Measurements from ENCODE around the gene TIAL1.
"Not testable (repeated sequence)": the region's sequence is repeated elsewhere in the genome, so short reads cannot be mapped to it uniquely, and the experiment has no call there.

Gene TIAL1

DNA sequence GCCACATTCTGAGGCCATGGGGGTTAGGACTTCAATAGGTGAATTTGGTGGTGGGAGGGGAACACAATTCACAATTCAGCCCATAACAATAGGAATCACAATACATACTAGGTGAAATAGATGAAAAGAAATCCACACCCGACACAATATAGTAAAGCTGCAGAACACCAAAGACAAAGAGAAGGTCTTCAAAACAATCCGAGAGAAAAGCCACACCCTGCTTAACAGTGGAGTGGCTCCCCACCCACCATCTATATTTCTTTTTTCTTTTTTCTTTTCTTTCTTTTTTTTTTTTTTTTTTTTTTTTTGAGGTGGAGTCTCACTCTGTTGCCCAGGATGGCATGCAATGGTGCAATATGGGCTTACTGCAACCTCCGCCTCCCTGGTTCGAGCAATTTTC, 14.7 kb upstream of the TIAL1 start:
- DNase-seq: no peak

GRCh38 chr10:119609516-119609915, 12.8 kb upstream of the TIAL1 start:
- DNase-seq: no peak

GRCh38 chr10:119608316-119609155, 11.8 kb upstream of the TIAL1 start:
- no peak for DNase-seq

GRCh38 chr10:119604468-119604867, 7.7 kb upstream of the TIAL1 start:
- DNase-seq: no peak

GRCh38 chr10:119602241-119603095, 5.7 kb upstream of the TIAL1 start:
- no peak for DNase-seq

- DNase-seq: no peak
Observed at GRCh38 chr10:119598397-119598796, 1.6 kb upstream of the TIAL1 start.

- no peak for DNase-seq
Observed at GRCh38 chr10:119597405-119598186, 832 bp upstream of the TIAL1 start.

GRCh38 chr10:119595676-119596515, 868 bp downstream of the TIAL1 start:
- no peak for DNase-seq

- no peak for DNase-seq
Observed at GRCh38 chr10:119595134-119595675, 1.6 kb downstream of the TIAL1 start.

DNA sequence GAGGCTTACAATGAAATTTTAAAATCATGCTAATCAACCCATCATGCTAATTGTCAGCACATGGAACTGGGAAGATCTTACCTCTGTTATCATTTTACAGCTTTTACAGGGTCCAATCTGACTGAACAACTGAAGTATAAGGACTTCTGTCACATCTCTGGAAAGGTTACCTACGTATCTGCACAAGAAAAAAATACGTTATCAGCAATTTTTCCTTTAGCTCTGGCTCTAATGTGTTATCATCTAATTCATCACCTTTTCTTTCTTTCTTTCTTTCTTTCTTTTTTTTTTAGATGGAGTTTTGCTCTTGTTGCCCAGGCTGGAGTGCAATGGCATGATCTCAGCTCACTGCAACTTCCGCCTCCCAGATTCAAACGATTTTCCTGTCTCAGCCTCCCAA, 8.7 kb downstream of the TIAL1 start:
- no peak for DNase-seq

DNA sequence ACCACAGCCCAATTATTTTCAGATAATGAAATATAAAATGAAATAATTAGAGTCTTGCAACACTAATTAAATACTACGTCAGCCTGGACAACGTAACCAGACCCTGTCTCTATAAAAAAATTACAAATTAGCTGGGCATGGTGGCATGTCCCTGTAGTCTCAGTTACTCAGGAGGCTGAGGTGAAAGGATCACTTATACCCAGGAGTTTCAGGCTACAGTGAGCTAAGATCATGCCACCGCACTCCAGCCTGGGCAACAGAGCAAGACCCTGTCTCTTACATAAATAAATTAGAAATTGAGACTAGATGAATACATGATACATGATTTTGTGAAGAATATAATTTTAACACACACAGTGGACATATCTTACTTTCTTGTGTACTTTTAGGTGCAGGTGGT, 18.4 kb downstream of the TIAL1 start:
- no peak for DNase-seq

DNA sequence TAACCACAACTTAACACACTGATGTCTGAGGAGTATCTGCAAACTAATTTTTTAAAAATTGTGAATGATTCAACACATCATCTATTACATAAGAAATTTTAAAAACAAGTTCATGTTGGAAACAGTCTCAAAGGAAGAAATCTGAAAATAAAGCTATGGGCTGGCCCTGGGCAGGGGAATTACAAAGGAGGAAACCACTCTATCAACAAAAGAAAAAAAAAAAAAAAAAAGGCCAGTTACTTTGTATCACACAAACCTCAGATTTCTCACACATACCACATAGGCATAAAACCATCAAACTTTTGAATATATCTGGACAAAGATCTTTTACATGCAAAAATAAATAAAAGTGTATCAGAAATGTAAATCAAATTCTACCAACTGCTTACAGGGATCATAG, 20.8 kb downstream of the TIAL1 start:
- DNase-seq: no peak

DNA sequence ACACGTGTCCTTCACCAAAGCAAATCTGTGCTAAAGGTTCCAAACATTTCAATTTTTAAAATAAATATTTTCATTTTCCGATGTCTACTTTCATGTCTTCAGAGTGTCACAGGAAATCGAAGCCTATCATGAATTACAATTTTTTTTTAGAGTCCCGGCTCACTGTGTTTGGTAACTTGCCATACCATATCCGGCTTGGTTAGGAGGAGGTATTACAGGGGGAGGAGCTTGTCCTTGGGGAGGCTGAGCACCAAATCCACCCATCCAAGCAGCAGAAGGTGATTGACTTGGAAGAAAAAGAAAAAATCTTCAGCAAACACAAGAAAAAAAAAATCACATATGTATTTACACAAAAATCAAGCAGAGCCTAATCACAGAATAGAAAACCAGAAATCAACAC, 21.3 kb downstream of the TIAL1 start:
- no peak for DNase-seq

DNA sequence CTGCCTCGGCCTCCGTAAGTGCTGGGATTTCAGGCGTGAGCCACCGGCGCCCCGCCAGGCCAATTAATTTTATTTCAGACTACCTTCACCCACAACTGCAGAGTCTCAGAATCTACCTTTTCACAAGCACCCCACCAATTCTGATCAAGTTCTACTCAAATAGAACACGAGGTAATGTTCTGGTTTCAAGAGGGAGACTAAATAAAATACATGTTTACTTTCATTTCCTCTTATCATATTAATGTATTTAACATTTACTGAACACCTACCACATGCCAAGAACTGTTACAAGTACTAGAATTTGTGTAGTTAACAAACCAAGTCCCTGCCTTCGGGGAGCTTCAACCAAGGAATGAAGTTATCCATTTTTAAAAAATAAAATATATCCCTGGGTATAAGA, 28.8 kb downstream of the TIAL1 start:
- no peak for DNase-seq

DNA sequence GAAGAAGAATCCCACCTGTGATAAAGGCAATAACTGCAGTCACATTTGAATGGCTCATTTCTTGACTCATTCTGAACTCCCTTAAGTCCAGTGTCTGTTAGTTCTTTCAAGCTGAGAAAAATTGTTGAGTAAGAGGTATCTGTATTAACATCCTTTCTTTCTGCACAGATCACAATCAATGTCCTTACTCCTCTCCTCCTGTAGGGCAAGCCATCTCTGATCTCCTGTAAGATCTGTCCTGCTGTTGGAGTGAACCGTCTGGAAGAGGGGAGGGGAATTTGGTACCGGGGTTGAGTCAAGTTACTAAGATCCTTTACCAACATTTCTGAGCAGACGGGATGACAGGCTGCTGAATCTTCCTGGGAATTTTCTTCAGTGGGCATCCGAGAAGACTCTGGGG, 34.7 kb downstream of the TIAL1 start:
- DNase-seq: no peak

DNA sequence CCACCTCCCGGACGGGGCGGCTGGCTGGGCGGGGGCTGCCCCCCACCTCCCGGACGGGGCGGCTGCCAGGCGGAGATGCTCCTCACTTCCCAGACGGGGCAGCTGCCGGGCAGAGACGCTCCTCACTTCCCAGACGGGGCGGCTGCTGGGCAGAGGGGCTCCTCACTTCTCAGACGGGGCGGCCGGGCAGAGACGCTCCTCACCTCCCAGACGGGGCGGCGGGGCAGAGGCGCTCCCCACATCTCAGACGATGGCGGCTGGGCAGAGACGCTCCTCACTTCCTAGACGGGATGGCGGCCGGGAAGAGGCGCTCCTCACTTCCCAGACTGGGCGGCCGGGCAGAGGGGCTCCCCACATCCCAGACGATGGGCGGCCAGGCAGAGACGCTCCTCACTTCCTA, 37.3 kb downstream of the TIAL1 start:
- not testable (repeated sequence) for DNase-seq

DNA sequence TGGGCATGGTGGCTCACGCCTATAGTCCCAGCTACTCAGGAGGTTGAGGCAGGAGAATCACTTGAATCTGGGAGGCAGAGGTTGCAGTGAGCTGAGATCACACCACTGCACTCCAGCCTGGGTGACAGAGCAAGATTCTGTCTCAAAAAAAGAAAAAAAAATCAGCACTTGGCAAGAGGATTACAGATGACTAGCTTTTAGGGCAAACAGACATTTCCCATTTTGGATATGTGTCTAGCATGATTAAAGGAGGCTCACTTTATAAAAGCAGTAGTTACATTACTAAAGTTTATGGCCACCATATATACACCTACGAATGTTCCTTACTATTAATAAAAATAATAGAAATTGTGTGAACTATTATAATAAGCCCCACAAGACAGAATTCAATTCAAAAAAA, 40.7 kb downstream of the TIAL1 start:
- DNase-seq: not testable (repeated sequence)

GRCh38 chr10:119555178-119555784, 41.5 kb downstream of the TIAL1 start:
- DNase-seq: no peak

GRCh38 chr10:119550827-119551226, 45.9 kb downstream of the TIAL1 start:
- DNase-seq: no peak

- no peak for DNase-seq
Observed at GRCh38 chr10:119549247-119549999, 47.3 kb downstream of the TIAL1 start.

GRCh38 chr10:119546009-119546408, 50.8 kb downstream of the TIAL1 start:
- DNase-seq: no peak
